Globus pallidus (tissue), 1 donor: ENCODE measurements around the gene PLXNA2.
A peak's percentile ranks its signal among the peaks of the same experiment; 100 is the strongest.

Experiments used
- DNase-seq: peaks from one replicate; pipeline ENCODE4 v3.0.0-alpha.2; 2015; ENCODE audit warnings: low spot score

PLXNA2 gene

DNA sequence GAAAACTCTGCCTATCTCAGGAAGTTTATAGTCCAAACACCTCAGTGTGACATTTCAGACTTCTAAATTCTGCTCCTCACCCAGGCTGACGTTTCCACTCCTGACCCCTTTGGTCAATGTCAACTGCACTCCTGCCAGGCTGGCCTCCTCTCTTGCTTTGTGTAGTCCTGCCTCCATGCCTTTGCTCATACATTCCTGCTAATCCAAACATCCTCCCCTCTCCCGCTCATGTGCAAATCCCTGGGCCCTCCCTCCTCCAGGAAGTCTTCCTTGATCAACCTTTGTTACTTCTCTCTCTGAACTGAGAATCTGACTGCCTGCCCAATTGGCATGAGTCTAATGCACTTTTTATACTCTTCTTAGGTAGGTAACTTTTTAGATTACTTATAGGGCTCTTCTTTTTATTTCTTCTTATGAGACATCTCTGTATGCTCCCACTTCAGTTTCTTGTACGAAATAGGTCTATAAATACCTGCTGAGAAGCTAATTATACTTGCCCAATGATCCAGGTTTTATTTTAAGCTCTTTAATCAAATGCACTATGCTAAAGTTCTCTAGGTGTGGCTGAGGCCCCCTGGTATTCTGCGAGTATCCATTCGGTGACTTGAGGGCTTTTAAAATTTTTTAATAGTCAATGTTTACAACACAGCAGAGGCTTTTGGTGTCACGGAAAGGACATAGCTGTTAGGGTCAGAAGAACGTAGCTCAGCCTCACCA lies 128.1 kb downstream of the PLXNA2 start:
- no peak for DNase-seq

DNA sequence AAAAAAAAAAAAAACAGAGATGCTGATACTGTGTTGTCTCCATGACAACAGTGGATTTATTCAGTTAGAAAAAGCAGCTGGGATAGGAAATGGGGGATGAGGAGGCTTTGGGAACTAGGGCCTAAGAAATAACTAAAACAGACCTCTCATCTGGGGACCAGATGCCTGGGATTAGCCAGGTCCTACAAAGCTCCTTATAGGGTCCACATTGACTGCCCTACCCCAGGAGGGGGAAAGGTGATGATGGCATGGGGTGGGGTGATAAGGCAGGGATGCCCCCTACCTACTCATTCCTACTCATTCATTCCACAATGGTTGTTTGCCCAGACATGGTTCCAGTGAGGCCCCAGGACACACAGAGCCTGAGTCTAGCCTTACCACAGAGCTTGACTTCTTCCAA lies 131.2 kb downstream of the PLXNA2 start:
- no peak for DNase-seq

DNA sequence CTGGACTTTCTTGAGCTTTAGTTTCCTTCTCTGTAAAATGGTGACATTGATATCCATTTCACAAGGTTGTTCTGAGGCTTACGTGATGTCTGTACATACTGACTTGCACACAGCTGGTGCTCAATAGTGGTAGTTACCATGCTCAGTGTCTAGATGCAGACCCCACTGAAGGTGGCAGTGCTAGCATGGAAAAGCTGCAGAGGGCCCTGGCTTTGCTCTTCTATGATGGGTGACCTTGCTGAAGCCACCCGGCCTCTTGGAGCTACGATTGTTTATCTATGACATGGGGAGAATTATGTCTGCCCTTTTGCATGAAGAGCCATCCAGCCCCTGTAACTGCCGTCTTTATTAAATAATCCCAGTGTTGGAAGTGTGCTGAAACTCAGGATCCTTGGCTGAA lies 131.8 kb downstream of the PLXNA2 start:
- DNase-seq = no peak

DNA sequence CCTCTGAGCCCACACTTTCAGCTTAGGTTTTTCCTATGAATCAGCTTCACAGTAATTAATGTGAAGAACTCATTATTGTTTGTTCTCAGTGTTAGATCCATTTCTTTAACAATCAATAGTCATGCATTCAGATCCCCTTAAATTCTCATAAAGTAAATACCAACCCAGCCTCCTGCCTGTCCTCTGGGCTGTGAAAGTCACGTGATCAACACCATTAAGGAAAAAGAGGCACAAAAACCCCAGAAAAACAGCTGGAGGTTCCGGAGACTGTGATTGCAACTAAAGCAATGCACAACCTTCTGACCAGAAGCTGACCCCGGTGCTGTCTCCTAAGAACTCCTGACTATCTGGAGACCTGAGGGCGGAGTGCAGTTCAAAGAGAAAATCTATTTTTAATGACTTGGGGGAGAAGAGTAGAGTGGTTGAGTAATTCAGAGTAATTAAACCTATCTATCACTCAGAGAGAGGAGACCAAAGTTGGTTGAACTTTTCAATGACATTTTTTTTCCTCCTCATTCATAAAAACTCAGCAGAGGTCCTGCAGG lies 132.5 kb downstream of the PLXNA2 start:
- no peak for DNase-seq

DNA sequence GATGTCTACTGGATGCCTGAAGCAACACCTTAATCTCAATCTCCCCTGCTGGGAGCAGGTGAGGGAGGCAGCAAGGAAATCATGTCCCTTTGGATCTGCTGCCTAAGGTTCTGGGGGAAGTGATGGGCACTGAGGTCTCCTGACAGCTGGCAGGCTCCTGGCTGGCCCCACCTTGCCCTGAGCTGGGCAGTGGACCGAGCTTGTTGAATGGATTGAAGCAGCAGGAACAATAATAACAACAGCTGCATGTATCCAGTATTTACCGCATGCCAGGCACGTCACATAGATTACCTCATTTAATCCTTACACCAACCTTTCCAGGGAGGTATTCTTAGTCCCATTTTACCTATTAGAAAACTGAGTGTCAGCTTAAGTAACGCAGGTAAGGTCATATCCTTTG lies 133.9 kb downstream of the PLXNA2 start:
- no peak for DNase-seq

DNA sequence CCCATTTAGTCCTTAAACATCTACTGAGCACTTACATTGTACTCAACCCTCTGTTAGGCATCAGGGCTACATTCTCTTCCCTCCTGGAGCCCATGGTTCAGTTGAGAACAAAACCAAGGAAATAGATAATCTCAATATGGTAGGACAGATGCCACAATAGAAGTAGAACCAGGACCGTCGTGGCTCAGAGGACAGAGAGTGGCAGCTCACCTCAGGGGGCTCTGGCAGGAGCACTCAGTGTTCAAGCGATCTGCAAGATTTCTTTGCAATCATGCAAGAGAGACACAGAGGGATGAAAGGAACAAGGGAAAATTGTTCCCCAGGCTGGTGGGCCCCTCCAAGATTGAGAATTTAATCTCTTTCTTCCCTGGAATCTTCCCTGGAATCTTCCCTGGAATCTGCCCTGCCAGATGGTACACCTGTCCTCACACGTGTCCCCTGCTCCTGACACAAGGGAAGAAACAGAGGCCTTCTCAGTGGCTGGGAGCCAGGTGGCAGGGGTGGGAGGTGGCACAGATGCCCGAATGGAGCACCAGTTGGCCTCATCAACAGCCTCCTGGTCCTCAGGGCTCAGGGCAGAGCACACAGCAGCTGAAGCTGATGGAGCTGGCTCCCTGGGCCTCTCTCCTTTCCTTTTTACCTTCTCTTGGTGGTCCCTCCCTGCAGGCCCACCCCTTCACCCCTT lies 135.4 kb downstream of the PLXNA2 start:
- DNase-seq = no peak

DNA sequence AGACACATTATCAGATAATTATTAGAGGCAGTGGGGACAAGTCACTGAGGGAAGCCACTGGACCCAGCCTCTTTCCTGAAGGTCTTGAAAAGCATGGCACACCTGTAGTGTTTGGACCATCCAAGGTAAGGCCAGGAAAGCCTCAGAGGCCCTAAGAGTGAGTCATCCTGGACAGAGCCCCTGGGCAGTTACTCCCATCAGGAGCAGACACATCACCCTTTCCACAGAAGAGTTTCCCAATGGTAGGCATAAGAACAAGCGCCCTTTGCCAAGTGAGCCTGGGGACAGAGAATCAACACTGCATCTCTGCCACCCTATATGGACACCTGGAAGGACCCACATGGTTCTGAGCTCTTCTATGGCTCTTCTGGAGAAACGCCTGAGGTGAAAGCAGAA lies 136.0 kb downstream of the PLXNA2 start:
- no peak for DNase-seq

DNA sequence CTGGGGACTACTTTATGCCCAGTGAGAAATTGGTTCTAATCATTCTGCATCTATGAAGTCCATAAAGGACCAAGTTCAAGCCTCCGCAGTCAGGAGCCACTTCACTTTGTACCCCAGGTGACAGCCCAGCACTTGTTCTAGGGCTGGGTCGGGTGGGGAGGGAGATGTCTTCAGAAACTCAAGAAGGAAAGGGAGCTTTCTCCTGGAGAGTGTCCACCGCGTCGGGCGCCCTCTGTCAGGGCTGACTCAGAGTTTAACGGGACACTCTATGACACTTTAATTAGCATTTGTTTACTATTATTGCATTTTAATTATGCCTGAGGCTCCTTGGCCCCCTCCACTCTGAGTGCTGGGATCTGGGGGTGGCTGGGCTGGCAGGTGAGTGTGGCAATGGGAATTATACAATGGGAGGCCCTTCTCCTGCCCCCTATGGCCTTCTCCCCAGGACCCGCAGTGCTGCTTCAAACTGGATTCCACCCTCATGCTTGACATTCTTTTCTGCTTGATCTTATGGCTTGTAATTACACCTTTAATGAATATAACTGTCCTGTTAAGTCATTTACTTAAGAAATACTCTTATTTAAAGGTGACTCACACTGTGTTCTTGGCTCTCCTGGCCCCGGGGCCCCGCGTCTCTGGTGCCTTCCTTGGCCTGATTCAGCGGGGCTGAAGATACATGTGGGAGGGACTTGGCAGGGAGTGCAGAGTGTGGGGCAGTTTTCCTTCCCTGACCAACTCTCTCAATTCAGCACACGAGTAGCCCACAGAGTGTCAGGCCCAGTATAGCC lies 136.6 kb downstream of the PLXNA2 start:
- no peak for DNase-seq

DNA sequence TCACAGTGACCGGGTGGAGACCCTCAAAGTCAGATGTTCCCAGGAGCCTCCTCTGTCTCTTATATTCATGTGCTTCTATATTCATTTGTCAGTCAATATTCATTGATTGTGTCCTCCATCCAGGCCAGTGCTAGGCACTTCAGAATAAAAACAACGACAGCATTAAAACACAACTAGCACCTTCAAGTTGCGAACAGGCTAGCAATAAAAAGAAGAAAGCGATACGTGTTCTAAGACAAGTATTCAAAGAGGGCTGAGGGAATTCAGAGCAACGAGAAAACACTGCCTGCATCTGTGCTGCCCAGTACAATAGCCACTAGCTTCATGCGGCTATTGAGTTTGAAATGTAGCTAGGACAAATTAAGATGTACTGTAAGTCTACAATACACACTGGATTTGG lies 138.0 kb downstream of the PLXNA2 start:
- DNase-seq = peak; percentile 64

DNA sequence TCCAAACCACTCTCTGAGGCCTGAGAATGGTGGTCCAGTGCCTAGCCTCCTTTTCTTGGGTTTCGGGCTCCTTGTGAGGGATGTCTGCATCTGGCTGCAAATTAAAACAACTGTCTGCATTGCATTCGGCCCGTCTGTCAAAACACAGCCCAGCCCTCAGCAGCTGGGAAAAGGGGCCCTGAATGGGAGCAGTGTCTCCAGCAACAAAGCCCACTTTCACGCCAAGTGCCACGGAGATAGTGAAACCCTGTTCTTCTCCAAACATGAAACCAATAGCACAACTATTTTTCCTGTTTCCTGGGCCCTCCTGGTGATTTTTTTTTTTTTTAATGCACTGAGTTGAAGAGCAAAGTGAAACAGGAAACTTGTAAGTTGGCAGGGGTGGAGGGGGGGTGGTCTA lies 138.4 kb downstream of the PLXNA2 start:
- peak; percentile 95 for DNase-seq

DNA sequence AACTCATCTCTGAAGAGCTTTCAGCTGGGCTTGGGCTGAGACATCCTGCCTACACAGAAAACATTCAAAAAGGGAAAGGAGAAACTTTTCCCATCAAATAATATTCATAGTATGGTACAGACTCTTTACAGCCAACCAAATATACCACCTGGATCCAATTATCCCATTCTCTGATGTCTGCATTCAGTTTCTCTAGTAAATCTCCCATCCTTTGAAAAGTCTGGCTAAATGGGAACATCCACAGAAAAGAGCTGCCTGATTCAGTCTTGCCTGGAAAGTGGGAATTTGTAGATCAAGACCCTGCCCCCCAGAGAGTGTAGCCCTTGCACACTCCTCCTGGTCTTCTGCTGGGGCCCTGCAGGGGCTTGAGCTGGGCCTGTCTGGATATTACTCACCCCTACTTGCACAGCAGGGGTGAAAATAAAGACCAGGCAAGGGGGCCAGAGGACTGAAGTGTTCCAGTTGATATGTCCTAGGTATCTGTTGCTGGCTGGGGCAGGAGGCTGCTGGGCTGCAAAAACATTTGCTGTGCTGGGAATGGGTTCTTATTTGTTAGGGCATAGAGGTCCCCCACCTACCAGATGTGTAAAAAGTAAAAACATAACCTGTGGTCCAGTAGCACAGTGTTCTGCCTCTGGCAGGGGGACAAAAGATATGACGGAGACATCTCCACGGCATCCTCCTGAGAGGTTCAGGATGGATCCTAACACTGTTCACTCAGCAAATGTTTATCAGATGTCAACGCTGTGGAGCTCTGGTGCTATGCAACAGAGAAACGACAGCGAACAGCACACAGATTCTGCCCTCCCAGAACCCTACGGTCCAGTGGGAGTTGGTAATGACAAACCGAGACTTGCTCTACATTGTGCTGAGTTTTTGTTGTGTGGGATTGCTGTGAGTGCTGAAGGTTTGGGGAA lies 140.3 kb downstream of the PLXNA2 start:
- no peak for DNase-seq

DNA sequence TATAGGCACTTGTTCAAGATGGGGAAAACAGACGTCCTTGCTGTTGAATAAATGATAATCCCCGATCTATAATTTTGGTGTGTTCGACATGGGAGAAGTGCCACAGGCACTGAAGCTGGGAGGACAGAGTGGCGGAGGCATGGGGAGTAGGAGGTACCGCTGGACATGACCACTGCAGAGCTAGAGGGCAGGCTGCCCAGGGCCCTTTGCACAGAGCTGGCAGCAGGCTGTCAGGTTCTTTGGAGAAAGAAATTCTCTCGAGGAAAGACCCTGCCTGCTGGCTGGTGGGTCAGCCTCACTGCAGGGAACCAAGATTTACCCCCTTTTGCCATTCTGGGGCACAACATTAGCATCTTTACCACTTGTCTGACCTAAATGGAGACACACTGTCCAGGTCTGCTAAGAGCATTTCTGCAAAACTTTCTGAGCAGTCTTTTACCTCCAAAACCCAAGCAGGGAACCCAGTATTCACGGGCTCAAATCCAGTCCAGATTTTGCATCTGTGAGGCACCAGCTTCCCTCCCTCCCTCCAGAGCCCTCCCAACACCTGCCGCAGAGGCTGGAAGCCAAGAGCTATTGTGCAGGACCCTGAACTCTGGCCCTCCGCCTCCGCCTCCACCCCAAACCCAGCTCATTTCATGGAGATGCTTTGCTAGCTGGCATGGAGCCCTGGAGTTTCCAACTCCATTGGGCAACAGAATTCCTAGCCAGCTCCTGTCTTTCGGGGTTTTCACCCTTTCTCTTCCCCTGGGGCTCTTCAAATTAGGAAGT lies 142.3 kb downstream of the PLXNA2 start:
- no peak for DNase-seq

DNA sequence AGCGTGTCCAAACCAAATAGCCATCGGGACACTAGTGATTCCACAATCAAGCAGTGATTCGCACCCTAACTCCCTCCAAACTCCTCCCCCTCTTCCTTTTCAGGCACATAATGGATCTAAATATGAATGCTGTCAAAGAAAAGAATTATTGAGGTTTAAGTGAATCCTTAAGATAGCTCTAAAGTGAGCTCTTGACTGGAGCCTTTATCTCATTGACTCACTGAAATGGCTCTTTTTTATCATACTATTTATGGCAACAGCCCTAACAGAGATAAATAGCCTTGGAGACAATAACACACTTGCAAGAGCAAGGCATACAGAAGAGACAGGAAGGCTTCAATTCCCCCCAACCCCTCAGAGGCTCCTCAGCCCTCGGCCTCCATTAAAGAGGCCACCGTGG lies 143.3 kb downstream of the PLXNA2 start:
- no peak for DNase-seq

DNA sequence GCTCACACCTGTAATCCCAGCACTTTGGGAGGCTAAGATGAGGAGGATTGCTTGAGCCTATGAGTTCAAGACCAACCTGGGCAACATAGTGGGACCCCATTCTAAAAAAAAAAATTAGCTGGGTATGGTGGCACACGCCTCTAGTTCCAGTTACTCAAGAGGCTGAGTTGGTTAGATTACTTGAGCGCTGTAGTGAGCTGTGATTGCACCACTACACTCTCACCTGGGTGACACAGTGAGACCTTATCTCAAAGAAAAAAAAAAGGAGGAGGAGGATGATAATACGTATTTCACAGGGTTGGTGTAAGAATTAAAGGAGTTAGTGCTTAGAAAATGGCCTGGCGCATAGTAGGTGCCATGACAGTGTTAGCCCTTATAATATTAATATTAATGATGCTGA lies 144.1 kb downstream of the PLXNA2 start:
- no peak for DNase-seq

DNA sequence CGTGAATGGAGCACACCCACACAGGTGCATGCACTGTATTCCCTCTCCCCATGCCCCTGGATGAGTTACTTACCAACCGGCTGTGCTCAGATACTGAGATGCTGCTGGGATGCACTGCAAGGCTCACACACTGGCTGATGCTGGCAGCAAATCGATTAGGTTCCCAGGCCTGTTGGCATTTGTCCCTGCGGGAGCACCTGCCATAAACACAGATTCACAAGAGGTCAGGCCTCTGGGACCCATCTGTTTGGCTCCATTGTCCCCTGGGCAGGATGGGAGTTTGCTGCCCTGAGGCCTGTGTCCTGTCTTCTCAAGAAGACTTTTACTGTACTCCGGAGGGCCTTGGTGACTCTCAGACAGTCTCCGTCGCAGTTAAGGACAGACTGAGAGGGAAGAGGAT lies 145.4 kb downstream of the PLXNA2 start:
- no peak for DNase-seq

DNA sequence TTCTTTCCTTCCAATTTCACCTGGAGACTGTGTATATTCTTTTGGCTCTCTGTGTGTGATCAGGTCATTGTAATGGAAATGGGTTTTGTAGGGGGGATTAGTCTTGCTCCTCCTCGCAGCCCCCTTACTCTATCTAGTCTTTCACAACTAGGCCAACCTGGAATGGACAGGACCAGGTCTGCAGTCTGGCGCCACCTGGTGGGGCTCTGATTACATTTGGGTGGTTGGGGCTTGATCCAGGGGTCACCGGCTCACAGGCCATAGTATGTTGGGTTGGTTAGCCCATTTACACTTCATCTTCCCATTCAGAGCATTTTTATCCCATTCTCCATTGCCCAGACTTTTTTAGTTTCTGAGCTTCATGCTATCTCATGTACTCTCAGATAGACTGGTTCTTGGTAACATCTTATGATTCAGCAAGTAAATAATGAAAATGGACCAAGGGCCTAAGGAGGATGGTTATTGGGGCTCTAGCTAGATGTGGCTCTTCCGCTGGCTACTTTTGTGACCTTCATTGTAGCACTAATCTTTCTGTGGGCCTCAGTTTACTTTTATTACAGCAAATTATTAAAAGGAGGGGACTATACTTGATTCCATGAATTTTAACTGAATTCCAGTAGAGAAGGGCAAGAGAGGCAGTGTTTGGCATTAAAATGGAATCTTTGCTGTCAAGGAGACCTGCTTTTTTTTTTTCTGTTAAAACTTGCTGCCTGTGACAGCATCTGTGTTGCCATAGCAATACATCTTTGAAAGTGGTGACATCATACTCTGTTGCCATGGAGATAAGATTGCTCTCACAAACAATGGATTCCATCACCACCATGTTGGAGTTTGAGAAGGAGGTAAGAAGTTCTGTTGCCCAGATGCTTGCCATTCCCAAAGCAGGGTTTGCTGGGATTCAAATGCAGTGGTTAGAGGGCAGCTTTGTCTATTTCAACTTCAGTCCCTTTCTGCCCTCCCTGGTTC lies 150.1 kb downstream of the PLXNA2 start:
- DNase-seq = no peak

DNA sequence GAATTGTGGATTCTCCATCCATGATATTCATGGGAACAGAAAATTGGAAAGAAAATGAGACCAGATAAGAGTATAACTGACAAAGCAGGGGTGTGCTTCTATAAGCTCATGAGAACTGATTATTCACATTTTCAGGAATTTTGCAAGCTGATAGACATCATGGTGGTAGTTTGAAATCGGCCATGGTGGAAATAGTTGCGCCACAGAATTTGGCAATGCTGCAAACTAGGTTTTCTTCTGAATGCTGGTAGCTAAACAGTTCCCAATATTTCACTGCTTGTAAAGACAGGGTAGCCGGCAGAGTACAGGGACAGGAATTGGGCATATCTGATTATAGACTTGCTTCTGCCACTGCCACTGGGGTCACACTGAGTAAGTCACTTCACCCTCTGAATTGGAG lies 151.1 kb downstream of the PLXNA2 start:
- DNase-seq = no peak

DNA sequence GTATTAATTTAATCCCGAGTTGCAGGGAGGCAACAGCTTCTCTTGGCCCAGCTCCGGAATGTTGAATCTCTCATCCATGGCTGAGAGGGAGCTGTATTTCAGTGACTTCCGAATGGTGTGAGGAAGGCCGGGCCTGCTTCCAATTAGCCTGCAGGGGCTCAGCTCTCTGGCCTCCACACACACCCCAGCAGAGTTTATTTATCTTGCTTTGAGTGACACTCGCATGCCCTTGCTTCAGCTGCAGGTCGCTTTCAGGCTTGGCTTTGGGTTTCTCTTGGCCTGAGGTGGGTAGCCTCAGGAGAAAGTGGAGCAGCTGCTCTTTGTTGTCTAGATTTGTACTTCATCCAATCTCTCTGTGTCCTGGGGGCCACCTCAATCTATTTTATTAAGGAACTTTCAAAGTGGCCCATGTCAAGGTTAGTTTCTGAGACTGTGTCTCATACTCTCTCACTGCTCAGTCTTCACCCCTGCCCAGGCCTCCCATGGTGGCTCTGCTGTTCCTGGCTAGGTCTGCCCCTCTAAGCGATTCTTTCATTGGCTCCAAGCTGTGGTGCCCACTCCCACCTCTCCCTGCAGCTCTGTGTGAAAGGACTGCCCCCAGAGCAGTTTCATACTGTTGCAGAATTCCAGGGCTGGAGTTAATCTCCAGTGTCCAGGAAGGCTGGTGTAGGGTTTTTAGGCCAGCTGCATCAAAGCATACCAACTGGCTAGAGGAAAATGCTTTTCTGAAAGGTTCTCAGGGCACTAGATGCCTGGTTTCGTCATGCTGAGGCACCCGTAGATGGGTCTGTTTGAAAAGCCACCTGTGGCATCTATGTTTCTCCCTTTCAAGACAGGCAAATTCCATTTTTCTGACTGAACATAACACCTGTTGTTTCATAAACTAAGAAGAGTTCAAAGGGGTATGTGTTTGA lies 153.5 kb downstream of the PLXNA2 start:
- DNase-seq = no peak
